Activated T-cell treated with anti-CD3 and anti-CD28 coated beads, Interleukin-2, amount 50 U/mL, for 48 hours (primary cell): ENCODE results near the gene NDUFB4.

ENCODE experiments used
- DNase-seq, 2 experiments: peaks; one replicate each; pipeline ENCODE4 v3.0.0-alpha.2; 2020

Gene NDUFB4

GRCh38 chr3:120640231-120640630 lies 44.1 kb downstream of the NDUFB4 start:
- no peak for DNase-seq

- no peak for DNase-seq
These were observed 45.6 kb downstream of the NDUFB4 start for GRCh38 chr3:120641696-120642246.

GRCh38 chr3:120642368-120642948 lies 46.3 kb downstream of the NDUFB4 start:
- DNase-seq = peak in 1 of 2 experiments; percentile 16

- DNase-seq = no peak
These were observed 49.1 kb downstream of the NDUFB4 start for GRCh38 chr3:120645083-120645845.

- DNase-seq = no peak
These were observed 50.8 kb downstream of the NDUFB4 start for GRCh38 chr3:120646771-120647432.

- DNase-seq = no peak
These were observed 52.2 kb downstream of the NDUFB4 start for GRCh38 chr3:120648290-120648689.

- no peak for DNase-seq
These were observed 53.7 kb downstream of the NDUFB4 start for GRCh38 chr3:120649830-120650233.

GRCh38 chr3:120650311-120650710 lies 54.2 kb downstream of the NDUFB4 start:
- DNase-seq = no peak
